Upper lobe of left lung (tissue), 6 donors: ENCODE results near the gene NCAPG2. TPM values are rescaled to one million over a fixed set of nuclear protein-coding genes. Genes with fewer than 3 reads are reported as not detected.

Experiments
- ATAC-seq, 2 donors: fragments of 200-7000 bp; cut with Tn5 transposase; one replicate each; pipeline ENCODE4 v1.9.1; 2022; ENCODE audit warnings: mild to moderate bottlenecking in 2 of 2, moderate library complexity in 2 of 2; ENCODE audit not compliant: low FRiP score in 2 of 2
- DNase-seq, 2 donors: peaks; one replicate each; pipeline ENCODE4 v3.0.0-alpha.2; 2019 to 2020
- H3K27ac ChIP-seq, 4 donors: fragments of 200-600 bp; sonication (generic); one replicate each; pipeline ENCODE4 v1.5.1; 2016 to 2019
- H3K27me3 ChIP-seq, 4 donors: fragments of 200-600 bp; sonication (generic); one replicate each; pipeline ENCODE4 v1.5.1; 2017 to 2019
- H3K36me3 ChIP-seq, 4 donors: fragments of 200-600 bp; sonication (generic); one replicate each; pipeline ENCODE4 v1.5.1; 2016 to 2019
- H3K4me1 ChIP-seq, 4 donors: fragments of 200-600 bp; sonication (generic); one replicate each; pipeline ENCODE4 v1.5.1; 2018 to 2019
- H3K4me3 ChIP-seq, 4 donors: fragments of 200-600 bp; sonication (generic); one replicate each; pipeline ENCODE4 v1.5.1; 2017 to 2019; ENCODE audit warnings: mild to moderate bottlenecking in 2 of 4, moderate library complexity in 1 of 4
- H3K9me3 ChIP-seq, 4 donors: fragments of 200-600 bp; sonication (generic); one replicate each; pipeline ENCODE4 v1.5.1; 2018 to 2019
- CTCF ChIP-seq, 6 experiments: fragments of 450-650 bp in 4 of 6; fragments of 200-600 bp in 2 of 6; sonication (generic) in 2 of 6; IDR thresholded peaks; one replicate each; pipeline ENCODE4 v1.5.1; 2016 to 2019; ENCODE audit warnings: antibody characterized with exemption in 6 of 6
- EP300 ChIP-seq, 4 donors: sonication (generic); formaldehyde crosslinking; IDR thresholded peaks; one replicate each; pipeline ENCODE4 v1.5.1; 2017; ENCODE audit warnings: antibody characterized with exemption in 4 of 4, control low read depth in 2 of 4
- POLR2A ChIP-seq, 4 donors: fragments of 450-650 bp; IDR thresholded peaks; one replicate each; pipeline ENCODE4 v1.5.1; 2016 to 2017; ENCODE audit warnings: antibody characterized with exemption in 4 of 4, mild to moderate bottlenecking in 2 of 4
- POLR2AphosphoS5 ChIP-seq, 2 donors: sonication (generic); formaldehyde crosslinking; IDR thresholded peaks; one replicate each; pipeline ENCODE4 v1.5.1; 2017; ENCODE audit warnings: antibody characterized with exemption in 2 of 2
- WGBS, 2 donors: methylation state at CpG; one replicate each; pipeline ENCODE4 v1.1.5; 2017 to 2018; 5-methylcytosine and 5-hydroxymethylcytosine counted together
- total RNA-seq, 6 donors: library from RNA; depleted of rRNA in 4 of 6; stranded (reverse); fragments of >200 nt in 4 of 6; gene quantifications; one replicate each; pipeline versions ENCODE4 v1.1.0 to v1.2.1, GENCODE V29; 2016 to 2021
- donor health status: DM: no; HTN: no; CAD: no; lungs with moderate emphysema.
- donor health status: DM: no; HTN: yes; CAD: no; lungs with severe emphysema.

NCAPG2 gene
- total RNA-seq, 6 donors from 2014 or later, result 4.6 to 11.0 (median 7.8) TPM

- no peak for DNase-seq
- H3K9me3 ChIP-seq, result no peaks in the 10 kb centered on the region
- 93 to 94% methylated on average over 6 of the region's 6 CpGs for WGBS, 2 donors
These were observed 10.0 kb downstream of the NCAPG2 start for GRCh38 chr7:158694650-158695049.

GRCh38 chr7:158689488-158689887 is 15.1 kb downstream of the NCAPG2 start:
- DNase-seq, result no peak
- Histone ChIP-seq H3K36me3 (peaks cover 0 to 26% (median 15%) of the 10 kb centered on the region in 4 donors), H3K4me1 (no peaks in the 10 kb centered on the region), H3K9me3 (no peaks in the 10 kb centered on the region), H3K27ac (no peak overlapping the region), H3K27me3 (no peaks in the 10 kb centered on the region), H3K4me3 (no peak overlapping the region)
- 95% methylated on average over 2 of the region's 2 CpGs for WGBS, 2 donors
- no peak for TF ChIP-seq POLR2AphosphoS5 (IDR thresholded peaks at IDR 0.05)
- TF ChIP-seq CTCF (IDR thresholded peaks at IDR 0.05), result no peak
- TF ChIP-seq POLR2A (IDR thresholded peaks at IDR 0.05), result no peak
- ATAC-seq, result no peak

More at GRCh38 chr7:158694650-158695049, 10.0 kb downstream of the NCAPG2 start:
- no peak for ATAC-seq
- no peaks in the 10 kb centered on the region for H3K27me3 ChIP-seq
- TF ChIP-seq POLR2AphosphoS5 (IDR thresholded peaks at IDR 0.05) (no peak), POLR2A (IDR thresholded peaks at IDR 0.05) (no peak), CTCF (IDR thresholded peaks at IDR 0.05) (no peak), EP300 (IDR thresholded peaks at IDR 0.05) (no peak)
- H3K4me3 ChIP-seq, result no peak overlapping the region
- no peak overlapping the region for H3K27ac ChIP-seq
- H3K36me3 ChIP-seq, result peaks cover 0 to 5% (median 0%) of the 10 kb centered on the region in 4 donors
- H3K4me1 ChIP-seq, result peaks cover 4 to 7% (median 6%) of the 10 kb centered on the region in 4 donors

- Histone ChIP-seq H3K4me1 (no peaks in the 10 kb centered on the region), H3K36me3 (peaks cover 0 to 26% (median 15%) of the 10 kb centered on the region in 4 donors), H3K27ac (no peak overlapping the region), H3K9me3 (no peaks in the 10 kb centered on the region), H3K27me3 (no peaks in the 10 kb centered on the region), H3K4me3 (no peak overlapping the region)
- ATAC-seq (no peak), DNase-seq (no peak)
- TF ChIP-seq POLR2A (IDR thresholded peaks at IDR 0.05) (no peak), EP300 (IDR thresholded peaks at IDR 0.05) (no peak), CTCF (IDR thresholded peaks at IDR 0.05) (no peak), POLR2AphosphoS5 (IDR thresholded peaks at IDR 0.05) (no peak)
- 92 to 98% methylated on average over 7 of the region's 7 CpGs for whole genome bisulfite sequencing, 2 donors
These were observed 17.2 kb downstream of the NCAPG2 start for GRCh38 chr7:158687406-158687805.

GRCh38 chr7:158685693-158686092 is 18.9 kb downstream of the NCAPG2 start:
- Histone ChIP-seq H3K36me3 (peaks cover 0 to 28% (median 15%) of the 10 kb centered on the region in 4 donors), H3K9me3 (no peaks in the 10 kb centered on the region), H3K4me3 (no peak overlapping the region), H3K27me3 (no peaks in the 10 kb centered on the region), H3K27ac (no peak overlapping the region), H3K4me1 (no peaks in the 10 kb centered on the region)
- ATAC-seq (no peak), DNase-seq (no peak)
- TF ChIP-seq EP300 (IDR thresholded peaks at IDR 0.05), result no peak
- no peak for TF ChIP-seq CTCF (IDR thresholded peaks at IDR 0.05)
- TF ChIP-seq POLR2AphosphoS5 (IDR thresholded peaks at IDR 0.05), result no peak
- no peak for TF ChIP-seq POLR2A (IDR thresholded peaks at IDR 0.05)
- 91 to 93% methylated on average over 4 of the region's 4 CpGs for WGBS, 2 donors

- Histone ChIP-seq H3K27me3 (no peaks in the 10 kb centered on the region), H3K9me3 (no peaks in the 10 kb centered on the region), H3K36me3 (peaks cover 0 to 39% (median 15%) of the 10 kb centered on the region in 4 donors), H3K27ac (no peak overlapping the region), H3K4me3 (no peak overlapping the region), H3K4me1 (no peaks in the 10 kb centered on the region)
- ATAC-seq (no peak), DNase-seq (no peak)
- WGBS, 2 donors, result 100% methylated on average over 1 of the region's 1 CpG
- no peak for TF ChIP-seq POLR2AphosphoS5 (IDR thresholded peaks at IDR 0.05)
- TF ChIP-seq CTCF (IDR thresholded peaks at IDR 0.05), result no peak
- no peak for TF ChIP-seq POLR2A (IDR thresholded peaks at IDR 0.05)
- TF ChIP-seq EP300 (IDR thresholded peaks at IDR 0.05), result no peak
These were observed 20.3 kb downstream of the NCAPG2 start for GRCh38 chr7:158684329-158684728.
